Activated naive CD4-positive, alpha-beta T cell treated with anti-CD3 and anti-CD28 coated beads, Interleukin-2, amount 50 U/mL, for 24 hours (primary cell): ENCODE results near the gene TBC1D22A.
"Not testable (repeated sequence)": the region's sequence is repeated elsewhere in the genome, so short reads cannot be mapped to it uniquely, and the experiment has no call there.

Experiments used
- H3K27ac Mint-ChIP-seq: one replicate; pipeline ENCODE4 v1.8.0; 2021; ENCODE audit warnings: mild to moderate bottlenecking, mixed read lengths
- H3K27me3 Mint-ChIP-seq: one replicate; pipeline ENCODE4 v1.8.0; 2021; ENCODE audit warnings: mixed read lengths
- H3K36me3 Mint-ChIP-seq: one replicate; pipeline ENCODE4 v1.8.0; 2021; ENCODE audit warnings: mixed read lengths
- H3K4me1 Mint-ChIP-seq: one replicate; pipeline ENCODE4 v1.8.0; 2021; ENCODE audit warnings: mixed read lengths
- H3K4me3 Mint-ChIP-seq: one replicate; pipeline ENCODE4 v1.8.0; 2021; ENCODE audit warnings: mild to moderate bottlenecking, mixed read lengths
- H3K9me3 Mint-ChIP-seq: one replicate; pipeline ENCODE4 v1.8.0; 2021; ENCODE audit warnings: mixed read lengths

Gene TBC1D22A

DNA sequence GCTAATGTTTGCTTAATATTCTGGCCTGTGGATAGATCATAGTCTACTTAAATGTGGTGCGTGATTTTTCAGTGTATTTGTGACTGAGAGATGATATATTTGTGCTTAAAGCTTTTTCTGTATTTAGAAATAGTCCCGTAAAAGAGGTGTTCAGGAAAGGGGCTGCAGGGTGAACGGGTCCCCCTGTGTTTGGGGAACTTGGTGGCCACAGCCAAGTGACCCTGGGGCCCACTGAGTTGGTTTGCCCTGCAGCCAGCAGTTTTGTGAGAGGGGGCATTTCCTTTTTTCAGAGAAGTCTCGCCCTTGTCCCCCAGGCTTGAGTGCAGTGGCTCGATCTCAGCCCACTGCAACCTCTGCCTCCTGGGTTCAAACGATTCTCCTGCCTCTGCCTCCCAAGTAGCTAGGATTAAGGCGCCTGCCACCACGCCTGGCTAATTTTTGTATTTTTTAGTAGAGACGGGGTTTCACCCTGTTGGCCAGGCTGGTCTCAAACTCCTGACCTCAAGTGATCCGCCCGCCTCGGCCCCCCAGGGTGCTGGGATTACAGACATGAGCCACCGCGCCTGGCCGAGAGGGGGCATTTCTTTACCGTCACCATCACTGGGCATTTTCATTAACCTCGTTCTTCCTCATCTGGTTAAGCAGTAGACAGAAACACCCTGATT is 287.4 kb downstream of the TBC1D22A start:
- not testable (repeated sequence) for H3K9me3 Mint-ChIP-seq, H3K36me3 Mint-ChIP-seq, H3K27me3 Mint-ChIP-seq, H3K4me3 Mint-ChIP-seq, H3K27ac Mint-ChIP-seq
- peaks cover 11% of the 10 kb centered on the region for H3K4me1 Mint-ChIP-seq

DNA sequence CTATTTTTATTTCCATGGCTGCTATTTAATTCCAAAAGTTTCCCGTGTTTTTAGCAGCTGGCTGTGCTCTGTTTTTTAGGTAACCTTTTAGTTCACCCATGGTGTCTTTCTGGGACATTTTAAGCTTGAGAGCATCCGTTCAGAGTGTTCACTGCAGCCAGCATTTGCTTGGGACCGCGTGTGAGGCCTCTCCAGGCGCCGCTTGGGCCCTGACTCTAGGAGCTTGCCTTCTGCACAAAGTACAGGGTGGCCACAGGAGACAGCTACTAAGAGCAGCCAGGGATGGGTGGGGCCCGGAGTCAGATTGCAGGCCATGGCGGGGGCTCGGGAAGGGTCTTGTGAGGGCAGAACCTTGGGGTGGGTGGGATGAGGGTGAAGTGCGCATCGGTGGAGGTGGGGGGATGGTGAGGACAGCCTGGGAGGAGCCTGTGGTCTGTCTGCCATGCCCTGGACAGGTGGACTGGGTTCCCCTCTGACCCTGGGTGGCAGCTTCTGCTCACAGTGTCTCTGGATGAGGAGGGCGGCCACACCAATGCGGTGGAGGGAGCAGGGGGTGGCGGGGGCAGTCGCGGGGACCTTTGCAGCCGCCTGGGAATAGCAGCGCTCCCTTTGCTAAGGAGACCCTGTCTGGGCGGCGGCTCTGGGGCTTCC is 288.1 kb downstream of the TBC1D22A start:
- Mint-ChIP-seq H3K9me3 (no peaks in the 10 kb centered on the region), H3K27me3 (no peaks in the 10 kb centered on the region), H3K36me3 (peaks cover 2% of the 10 kb centered on the region), H3K4me3 (no peak overlapping the region), H3K4me1 (peaks cover 11% of the 10 kb centered on the region), H3K27ac (no peak overlapping the region)

DNA sequence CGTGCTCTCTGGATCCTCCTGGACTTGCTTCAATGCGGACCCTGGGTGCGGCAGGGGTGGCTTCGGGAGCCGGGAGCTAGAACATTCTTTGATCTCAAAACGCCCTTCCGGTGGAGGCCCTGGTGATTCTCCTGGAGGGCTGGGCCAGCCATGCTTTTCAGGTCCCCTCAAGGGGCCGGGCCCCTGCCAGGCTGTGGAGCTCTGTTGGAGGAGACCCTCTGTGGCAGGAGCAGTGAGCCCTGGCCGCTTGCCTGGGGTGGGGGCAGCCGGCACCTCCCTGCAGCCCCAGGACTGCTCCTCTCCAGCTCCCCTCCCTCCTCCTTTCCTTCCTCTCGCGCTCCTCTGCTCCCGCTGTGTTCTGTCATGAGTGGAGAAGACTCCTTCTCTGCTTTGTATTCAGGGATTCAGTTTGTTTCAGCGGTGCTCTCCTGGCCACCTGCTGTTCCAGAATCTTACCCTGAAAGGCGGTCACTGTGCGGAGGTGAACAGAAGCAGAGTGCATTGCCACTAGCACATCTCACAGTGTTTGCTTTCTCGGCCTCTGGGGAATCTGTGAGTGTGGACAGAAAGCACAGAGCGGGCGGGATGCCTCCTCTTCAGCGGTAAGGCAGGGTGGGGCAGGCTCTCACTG is 289.1 kb downstream of the TBC1D22A start:
- peak overlapping the region; percentile 59 for H3K27ac Mint-ChIP-seq
- H3K9me3 Mint-ChIP-seq: no peaks in the 10 kb centered on the region
- no peaks in the 10 kb centered on the region for H3K27me3 Mint-ChIP-seq
- H3K4me1 Mint-ChIP-seq: peaks cover 11% of the 10 kb centered on the region
- no peak overlapping the region for H3K4me3 Mint-ChIP-seq
- H3K36me3 Mint-ChIP-seq: peaks cover 2% of the 10 kb centered on the region

DNA sequence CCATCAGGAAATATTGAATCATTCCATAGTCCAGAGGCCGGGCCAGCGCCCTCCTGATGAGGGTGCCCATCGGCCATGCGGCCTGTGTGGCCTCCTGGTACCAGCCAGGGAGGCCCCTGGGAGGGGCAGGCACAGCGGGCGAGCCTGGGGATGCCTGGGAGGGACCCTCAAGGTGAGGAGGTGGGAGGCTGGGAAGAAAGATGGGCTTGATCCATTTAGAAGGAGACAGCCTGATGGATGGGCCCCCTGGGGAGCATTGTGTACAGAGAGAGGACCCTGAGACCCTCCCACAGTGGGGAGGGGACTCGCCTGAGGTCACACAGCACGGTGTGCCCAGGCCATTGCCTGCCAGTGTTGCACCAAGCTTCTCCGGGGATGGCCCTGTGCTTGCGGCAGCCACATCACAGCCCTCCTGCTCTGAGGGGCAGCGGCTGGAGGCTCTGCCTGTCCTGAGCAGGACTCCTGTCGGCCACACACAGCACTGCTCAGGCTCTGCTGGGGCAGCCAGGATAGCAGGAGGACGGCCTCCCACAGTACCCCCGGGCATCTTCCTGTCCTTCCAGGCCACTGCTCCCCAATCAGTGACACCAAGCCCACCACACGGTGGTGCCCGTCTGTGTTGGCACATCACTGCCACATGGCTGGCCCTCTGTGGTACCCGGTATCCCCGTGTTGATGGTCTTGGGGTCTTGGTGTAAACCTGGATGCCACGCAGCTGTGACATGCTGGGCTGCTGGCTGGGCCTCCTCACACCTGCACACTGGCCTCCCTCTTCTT is 290.0 kb downstream of the TBC1D22A start:
- Mint-ChIP-seq H3K4me1 (peaks cover 5% of the 10 kb centered on the region), H3K27me3 (no peaks in the 10 kb centered on the region), H3K4me3 (no peak overlapping the region), H3K27ac (no peak overlapping the region), H3K9me3 (no peaks in the 10 kb centered on the region), H3K36me3 (peaks cover 2% of the 10 kb centered on the region)

DNA sequence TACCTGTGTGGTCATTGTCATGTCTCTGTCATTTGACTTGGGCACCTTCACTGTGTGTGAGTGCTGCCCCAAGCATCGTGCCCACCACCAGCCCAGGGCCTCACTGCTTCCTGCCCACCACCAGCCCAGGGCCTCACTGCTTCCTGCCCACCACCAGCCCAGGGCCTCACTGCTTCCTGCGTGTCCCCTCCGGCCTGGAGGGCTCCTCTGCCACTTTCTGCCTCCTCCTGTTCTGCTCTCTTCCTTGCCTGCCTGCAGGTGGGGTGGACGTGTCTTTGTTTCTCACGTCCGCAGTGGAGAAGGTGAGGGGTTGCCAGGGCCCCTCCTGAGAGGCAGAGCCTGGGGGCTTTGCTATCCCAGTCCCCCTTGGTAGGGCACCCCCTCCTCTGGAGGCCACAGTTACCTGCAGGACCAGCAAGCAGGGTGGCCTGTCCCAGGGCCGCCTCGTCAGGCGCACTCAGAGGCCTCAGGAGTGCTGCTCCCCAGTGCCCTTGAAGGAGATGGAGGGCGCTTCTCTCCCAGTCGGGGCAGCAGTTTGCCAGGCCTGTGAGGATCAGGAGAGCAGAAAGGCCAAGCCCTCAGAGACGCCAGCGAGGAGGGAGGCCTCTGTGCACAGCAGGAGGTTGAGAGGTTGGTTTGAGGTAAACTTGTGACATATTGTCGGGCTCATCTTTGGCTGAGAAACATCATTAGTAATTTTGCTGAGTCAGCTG is 290.7 kb downstream of the TBC1D22A start:
- Mint-ChIP-seq H3K4me1 (peaks cover 5% of the 10 kb centered on the region), H3K27me3 (no peaks in the 10 kb centered on the region), H3K27ac (no peak overlapping the region), H3K9me3 (no peaks in the 10 kb centered on the region), H3K4me3 (no peak overlapping the region), H3K36me3 (peaks cover 2% of the 10 kb centered on the region)

DNA sequence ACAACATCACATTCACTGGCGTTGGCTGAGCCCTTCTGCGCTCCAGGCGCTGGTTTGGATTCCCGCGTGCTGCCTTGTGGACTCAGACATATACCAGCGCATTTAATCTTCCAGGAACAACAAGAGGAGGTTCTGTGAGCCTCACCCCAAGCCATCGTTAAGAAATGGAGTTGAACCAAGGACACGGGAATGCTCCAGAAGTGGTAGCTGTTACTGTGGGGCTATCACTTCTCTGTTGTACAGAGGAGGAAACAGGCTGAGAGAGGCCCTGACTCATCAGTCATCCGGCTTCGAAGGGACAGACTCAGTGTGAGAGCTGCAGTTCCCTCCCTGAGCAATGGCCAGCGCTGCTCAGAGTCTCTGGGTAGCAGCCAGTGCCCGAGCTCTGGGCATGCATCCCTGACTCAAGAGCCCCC is 291.3 kb downstream of the TBC1D22A start:
- H3K36me3 Mint-ChIP-seq: peaks cover 2% of the 10 kb centered on the region

DNA sequence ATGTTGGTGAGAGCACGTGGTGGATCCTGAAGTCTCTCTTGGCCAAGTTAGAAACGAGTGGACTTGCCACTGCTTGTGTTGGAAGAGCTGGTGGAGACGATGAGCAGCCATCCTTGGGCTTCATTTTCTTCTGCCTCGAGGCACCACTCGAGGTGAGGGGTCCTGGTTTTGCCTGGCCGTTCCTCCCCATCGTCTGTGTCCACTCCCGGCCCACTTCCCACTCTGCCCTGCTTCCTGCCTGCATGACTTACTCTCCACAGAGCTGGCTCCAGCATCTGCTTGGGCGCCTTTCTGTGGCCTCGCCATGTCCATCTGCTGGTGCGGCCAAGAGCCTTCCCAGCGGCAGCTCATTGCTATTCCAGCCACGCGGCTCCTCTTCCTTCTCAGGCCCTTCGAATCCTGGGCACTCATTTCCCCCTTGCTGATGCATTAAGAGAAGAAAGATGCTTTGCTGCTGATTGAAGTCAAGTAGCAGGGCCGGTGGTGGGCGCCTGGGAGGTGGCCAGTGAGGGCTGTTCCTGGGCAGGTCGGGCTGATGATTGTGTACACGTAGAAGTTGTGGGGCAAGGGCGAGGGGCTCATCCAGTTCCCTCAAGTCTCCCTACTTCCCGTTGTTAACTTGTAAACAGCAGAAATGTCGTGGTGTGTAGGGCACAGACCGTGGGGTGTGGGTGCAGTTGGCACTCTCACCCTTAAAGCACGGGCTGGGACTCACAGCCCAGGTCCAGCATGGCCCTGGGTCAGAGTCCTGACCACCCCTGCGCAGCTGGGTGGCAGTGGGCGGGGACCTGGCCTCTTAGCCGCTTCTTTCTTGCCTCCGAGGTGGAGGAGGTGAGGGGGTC is 292.0 kb downstream of the TBC1D22A start:
- Mint-ChIP-seq H3K9me3 (no peaks in the 10 kb centered on the region), H3K4me1 (peaks cover 3% of the 10 kb centered on the region), H3K36me3 (peaks cover 2% of the 10 kb centered on the region), H3K4me3 (no peak overlapping the region), H3K27ac (no peak overlapping the region), H3K27me3 (no peaks in the 10 kb centered on the region)

More for the DNA sequence above, 291.3 kb downstream of the TBC1D22A start:
- Mint-ChIP-seq H3K9me3 (no peaks in the 10 kb centered on the region), H3K4me3 (no peak overlapping the region), H3K27ac (no peak overlapping the region), H3K27me3 (no peaks in the 10 kb centered on the region), H3K4me1 (peaks cover 5% of the 10 kb centered on the region)

DNA sequence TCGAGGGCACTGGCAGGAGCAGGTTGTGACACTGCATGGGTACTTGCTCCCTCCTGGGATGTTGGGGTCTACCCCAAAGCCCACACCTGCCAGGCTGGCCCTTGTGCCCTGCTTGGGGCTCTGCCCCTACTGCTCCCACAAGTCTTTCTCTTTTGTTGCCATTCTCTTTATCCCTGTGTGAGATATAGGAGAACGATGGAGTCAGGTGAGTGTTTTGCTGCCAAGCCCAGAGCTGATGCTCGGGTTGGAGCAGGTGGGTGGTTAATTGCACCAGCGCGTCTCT is 292.6 kb downstream of the TBC1D22A start:
- Mint-ChIP-seq H3K4me1 (no peaks in the 10 kb centered on the region), H3K36me3 (no peaks in the 10 kb centered on the region), H3K4me3 (no peak overlapping the region), H3K27ac (no peak overlapping the region), H3K27me3 (no peaks in the 10 kb centered on the region), H3K9me3 (no peaks in the 10 kb centered on the region)

DNA sequence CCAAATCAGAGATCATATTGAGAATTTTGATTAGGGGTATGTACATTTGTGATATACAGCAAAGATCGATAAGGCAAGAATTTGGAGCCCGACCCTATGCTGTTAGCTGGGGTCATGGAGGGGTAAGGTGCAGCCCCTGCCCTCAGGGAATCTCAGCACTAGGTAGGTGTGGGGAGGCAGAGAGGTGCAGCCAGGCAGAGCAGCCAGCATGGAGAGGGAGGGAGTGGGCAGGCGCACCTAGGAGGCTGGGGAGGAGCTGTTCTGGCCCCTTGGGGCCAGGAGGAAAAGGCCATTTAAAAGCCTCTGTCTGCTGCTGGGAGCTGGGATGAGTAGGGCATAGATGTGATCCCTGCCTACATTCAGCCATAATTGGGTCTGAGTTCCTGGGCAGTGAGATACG is 293.0 kb downstream of the TBC1D22A start:
- Mint-ChIP-seq H3K27me3 (no peaks in the 10 kb centered on the region), H3K27ac (no peak overlapping the region), H3K36me3 (no peaks in the 10 kb centered on the region), H3K9me3 (no peaks in the 10 kb centered on the region), H3K4me1 (no peaks in the 10 kb centered on the region), H3K4me3 (no peak overlapping the region)

DNA sequence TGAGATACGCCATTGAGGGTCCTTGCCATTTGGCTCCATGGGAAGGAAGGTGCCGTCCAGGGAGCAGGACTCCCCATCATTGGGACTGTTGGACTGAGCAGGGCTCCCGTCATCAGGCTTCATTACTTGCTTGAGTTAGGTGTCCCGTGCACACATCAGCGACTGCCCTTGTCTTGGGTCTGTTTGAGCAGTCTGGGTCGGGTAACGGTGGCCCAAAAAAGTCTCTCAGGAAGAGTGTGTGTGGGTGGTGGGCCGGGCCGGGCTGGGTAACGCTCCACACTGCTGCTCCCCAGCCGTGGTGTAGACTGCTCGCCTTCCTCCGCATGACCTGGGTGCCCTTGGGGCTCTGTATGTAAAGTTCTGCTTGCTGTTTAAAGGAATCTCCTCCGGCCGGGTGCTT is 293.5 kb downstream of the TBC1D22A start:
- no peaks in the 10 kb centered on the region for H3K9me3 Mint-ChIP-seq
- H3K36me3 Mint-ChIP-seq: no peaks in the 10 kb centered on the region
- no peaks in the 10 kb centered on the region for H3K4me1 Mint-ChIP-seq
- H3K4me3 Mint-ChIP-seq: no peak overlapping the region
- no peaks in the 10 kb centered on the region for H3K27me3 Mint-ChIP-seq
- no peak overlapping the region for H3K27ac Mint-ChIP-seq

DNA sequence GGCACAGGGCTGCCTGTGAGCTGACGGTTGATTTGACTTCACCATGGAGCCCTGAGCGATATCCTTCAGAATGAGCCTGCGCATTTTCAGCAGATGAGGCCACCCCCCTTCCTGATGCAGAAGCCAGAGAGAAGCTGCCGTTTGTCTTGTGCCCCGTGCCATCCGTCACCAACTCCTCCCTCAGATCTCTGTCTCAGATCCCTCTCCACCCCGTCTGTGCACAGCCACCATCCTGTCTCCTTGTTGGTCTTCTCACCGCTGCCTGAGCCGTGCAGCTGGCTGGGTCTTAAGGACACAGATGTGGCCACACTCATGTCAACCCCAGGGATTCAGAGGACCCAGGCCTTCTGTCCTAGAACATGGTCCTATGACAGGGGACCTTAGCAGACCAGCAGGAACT is 293.9 kb downstream of the TBC1D22A start:
- H3K4me1 Mint-ChIP-seq: no peaks in the 10 kb centered on the region
- H3K4me3 Mint-ChIP-seq: no peak overlapping the region
- no peak overlapping the region for H3K27ac Mint-ChIP-seq
- peaks cover 4% of the 10 kb centered on the region for H3K36me3 Mint-ChIP-seq
- H3K9me3 Mint-ChIP-seq: no peaks in the 10 kb centered on the region
- H3K27me3 Mint-ChIP-seq: no peaks in the 10 kb centered on the region

DNA sequence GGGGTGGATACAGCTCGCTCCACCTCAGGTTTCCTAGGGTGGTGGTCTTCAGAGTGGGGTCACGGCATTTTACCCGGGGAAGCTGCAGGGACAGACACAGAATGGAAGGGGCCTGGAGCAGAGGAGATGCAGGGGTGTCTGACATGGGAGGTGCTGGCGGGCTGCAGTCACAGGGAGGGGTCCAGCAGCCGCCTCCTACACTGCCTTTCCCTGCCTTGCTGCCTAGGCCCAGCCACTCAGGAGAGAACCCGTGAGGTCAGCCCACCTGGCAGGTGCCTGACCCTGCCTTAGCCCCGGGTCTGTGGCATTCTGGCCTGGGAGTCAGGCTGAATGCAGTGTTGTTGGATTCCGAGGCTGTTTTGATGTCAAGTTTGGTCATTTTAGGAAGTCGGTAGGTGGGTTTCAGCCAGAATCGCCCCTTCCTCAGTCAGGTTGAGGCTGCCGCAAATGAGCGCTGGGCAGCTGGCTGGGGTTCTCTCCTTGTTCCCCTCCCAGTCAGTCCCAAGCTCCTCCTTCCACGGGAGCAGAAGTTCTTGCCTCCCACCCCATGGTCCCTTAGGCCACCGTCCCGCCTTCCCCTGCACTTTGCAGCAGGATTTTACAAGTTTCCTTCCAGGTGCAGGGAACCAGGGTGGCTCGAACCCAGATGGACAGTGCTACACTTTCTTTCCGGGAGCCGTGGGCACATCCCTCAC is 294.5 kb downstream of the TBC1D22A start:
- Mint-ChIP-seq H3K4me3 (no peak overlapping the region), H3K36me3 (peaks cover 5% of the 10 kb centered on the region), H3K9me3 (no peaks in the 10 kb centered on the region), H3K27ac (no peak overlapping the region), H3K4me1 (no peaks in the 10 kb centered on the region), H3K27me3 (no peaks in the 10 kb centered on the region)

DNA sequence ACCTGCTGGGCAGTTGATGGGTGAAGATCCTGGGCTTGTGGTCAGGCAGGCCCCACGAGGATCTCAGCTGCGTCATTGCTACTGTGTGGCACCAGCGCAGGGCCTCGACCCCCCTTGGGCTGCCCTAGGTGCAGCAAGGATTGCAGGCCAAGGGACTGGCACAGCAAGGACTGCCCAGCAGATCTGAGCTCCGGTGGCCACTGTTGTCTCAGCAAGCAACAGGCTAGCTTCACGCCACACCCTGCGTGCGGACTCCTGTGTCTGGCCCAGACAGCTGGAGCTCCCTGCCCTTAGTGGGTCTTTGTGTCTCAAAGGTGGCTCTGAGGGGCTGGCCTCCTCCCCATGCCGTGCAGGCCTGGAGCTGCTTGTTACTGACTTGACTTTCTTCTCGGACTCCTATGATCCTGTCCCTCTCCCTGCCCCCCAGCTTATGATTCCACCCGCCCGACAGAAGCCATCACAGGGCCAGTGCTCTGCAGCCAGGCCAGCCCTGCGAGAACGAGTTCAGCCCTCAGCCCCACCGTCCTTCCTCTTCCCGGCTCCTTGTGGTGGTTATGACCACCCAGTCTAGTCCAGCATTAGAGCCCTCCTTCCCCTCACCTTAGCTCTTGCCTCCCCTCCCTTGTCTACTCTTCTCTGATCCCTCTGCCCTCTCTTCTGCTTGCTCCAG is 295.6 kb downstream of the TBC1D22A start:
- H3K4me1 Mint-ChIP-seq: no peaks in the 10 kb centered on the region

DNA sequence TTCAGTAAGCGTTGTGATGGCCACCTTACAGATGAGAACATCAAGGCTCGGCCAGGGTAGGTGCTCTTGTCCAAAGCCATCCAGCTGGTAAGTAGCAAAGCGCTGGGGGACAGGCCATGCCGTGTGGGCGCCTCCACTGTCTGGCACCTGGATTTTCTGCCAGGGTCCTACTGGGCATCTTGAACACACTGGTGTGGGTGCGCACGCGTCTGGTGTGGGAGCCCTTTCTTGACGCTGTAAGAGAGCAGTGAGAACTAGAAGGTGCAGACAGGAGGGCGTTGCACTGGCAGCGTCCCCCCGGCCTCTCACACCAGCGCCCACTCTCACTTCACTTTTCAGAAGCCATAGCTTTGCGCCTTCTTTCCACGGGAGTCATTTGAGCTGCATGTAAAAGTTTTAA is 296.6 kb downstream of the TBC1D22A start:
- Mint-ChIP-seq H3K27me3 (no peaks in the 10 kb centered on the region), H3K4me3 (no peak overlapping the region), H3K4me1 (no peaks in the 10 kb centered on the region), H3K36me3 (peaks cover 5% of the 10 kb centered on the region), H3K27ac (no peak overlapping the region), H3K9me3 (no peaks in the 10 kb centered on the region)

More for the DNA sequence above, 295.6 kb downstream of the TBC1D22A start:
- H3K27me3 Mint-ChIP-seq: no peaks in the 10 kb centered on the region
- H3K27ac Mint-ChIP-seq: no peak overlapping the region
- H3K36me3 Mint-ChIP-seq: peaks cover 5% of the 10 kb centered on the region
- H3K4me3 Mint-ChIP-seq: no peak overlapping the region
- H3K9me3 Mint-ChIP-seq: no peaks in the 10 kb centered on the region
